Measurements from ENCODE around the gene SMG9. TPM values are rescaled to one million over a fixed set of nuclear protein-coding genes. Genes with fewer than 3 reads are reported as not detected.

Gene SMG9
- total RNA-seq, 2 donors from 2014 or later, result 18.3 to 49.1 TPM

DNA sequence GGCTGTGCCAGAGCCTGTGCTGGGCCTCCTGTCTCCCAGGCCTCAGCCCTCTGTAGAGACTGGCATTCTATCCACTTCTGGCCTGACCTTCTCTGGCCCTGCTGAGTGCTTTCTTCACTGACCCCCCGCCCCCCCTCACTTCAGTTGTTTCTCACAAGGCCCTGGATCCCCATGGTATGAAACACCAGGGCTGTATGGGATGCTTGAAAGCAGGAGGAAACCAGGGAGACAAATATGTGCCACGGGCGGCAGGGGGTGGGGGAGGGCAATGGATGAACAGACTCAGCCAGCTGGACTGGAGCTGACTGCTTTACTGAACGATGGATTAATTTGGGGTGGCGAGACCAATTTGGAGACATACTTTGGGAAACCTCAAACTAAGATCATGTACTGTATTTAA is 24.8 kb downstream of the SMG9 start:
- no peak overlapping the region for H3K4me3 ChIP-seq
- no peaks in the 10 kb centered on the region for H3K4me1 ChIP-seq (ENCODE audit: control insufficient read depth in 1 of 2, low read depth in 2 of 2)
- ATAC-seq (ENCODE audit: insufficient number of reproducible peaks, low FRiP score, low read depth), result no peak
- H3K27me3 ChIP-seq (replicated peaks; ENCODE audit: insufficient read depth), result no peaks in the 10 kb centered on the region
- H3K36me3 ChIP-seq, result peaks cover 52% of the 10 kb centered on the region
- no peak overlapping the region for H3K27ac ChIP-seq
- H3K9me3 ChIP-seq, result no peaks in the 10 kb centered on the region
- no peak for DNase-seq (ENCODE audit: low spot score)
- TF ChIP-seq, protein P1, sequence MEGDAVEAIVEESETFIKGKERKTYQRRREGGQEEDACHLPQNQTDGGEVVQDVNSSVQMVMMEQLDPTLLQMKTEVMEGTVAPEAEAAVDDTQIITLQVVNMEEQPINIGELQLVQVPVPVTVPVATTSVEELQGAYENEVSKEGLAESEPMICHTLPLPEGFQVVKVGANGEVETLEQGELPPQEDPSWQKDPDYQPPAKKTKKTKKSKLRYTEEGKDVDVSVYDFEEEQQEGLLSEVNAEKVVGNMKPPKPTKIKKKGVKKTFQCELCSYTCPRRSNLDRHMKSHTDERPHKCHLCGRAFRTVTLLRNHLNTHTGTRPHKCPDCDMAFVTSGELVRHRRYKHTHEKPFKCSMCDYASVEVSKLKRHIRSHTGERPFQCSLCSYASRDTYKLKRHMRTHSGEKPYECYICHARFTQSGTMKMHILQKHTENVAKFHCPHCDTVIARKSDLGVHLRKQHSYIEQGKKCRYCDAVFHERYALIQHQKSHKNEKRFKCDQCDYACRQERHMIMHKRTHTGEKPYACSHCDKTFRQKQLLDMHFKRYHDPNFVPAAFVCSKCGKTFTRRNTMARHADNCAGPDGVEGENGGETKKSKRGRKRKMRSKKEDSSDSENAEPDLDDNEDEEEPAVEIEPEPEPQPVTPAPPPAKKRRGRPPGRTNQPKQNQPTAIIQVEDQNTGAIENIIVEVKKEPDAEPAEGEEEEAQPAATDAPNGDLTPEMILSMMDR (IDR thresholded peaks at IDR 0.05), result no peak

- TF ChIP-seq, protein P1 (IDR thresholded peaks at IDR 0.05), result no peak
- no peaks in the 10 kb centered on the region for H3K27me3 ChIP-seq (replicated peaks; ENCODE audit: insufficient read depth)
- H3K9me3 ChIP-seq, result no peaks in the 10 kb centered on the region
- H3K4me3 ChIP-seq, result no peak overlapping the region
- DNase-seq (ENCODE audit: low spot score) (no peak), ATAC-seq (ENCODE audit: insufficient number of reproducible peaks, low FRiP score, low read depth) (no peak)
- H3K4me1 ChIP-seq (ENCODE audit: control insufficient read depth in 1 of 2, low read depth in 2 of 2), result no peaks in the 10 kb centered on the region
- no peak overlapping the region for H3K27ac ChIP-seq
- H3K36me3 ChIP-seq, result peaks cover 33% of the 10 kb centered on the region
Measured at GRCh38 chr19:43727593-43727853, 27.2 kb downstream of the SMG9 start.

DNA sequence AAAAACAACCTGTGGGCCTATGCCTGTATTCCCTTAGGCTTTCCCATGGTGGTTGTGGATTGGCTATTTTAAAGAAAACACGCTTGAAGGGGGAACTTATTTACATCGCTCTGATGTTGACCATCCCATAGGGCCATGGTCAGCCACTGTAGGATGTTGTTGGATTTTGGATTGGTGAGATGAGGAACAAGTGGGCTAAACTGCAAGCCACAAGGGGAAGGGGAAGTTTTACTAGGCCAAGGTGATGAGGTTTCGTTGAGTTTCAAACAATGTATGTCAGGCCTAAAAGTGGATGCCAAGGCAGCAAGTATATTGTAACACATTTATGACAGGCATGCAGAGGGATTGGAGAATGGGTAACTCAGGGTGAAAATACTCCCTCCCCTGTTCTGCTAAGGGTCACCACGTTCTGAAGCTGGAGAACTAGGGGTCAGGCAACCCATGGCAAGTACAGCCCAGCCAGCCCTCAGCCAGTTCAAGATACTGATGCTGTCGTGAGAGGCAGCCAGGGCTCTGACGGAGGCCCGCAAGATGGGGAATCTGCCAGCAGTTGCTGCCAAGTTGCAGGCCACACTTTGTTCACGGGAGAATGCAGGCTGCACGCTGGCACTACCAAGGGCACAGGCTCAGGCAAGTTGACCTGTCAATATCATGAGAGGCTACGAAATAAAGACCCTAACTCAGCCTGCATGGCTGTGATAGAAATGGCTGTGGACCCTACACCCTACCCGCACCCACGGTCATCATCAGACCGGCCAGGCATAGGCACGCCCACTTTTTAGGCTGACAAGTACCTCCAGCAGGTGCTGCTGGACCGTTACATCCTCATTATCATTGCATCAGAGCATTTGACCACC is 27.8 kb downstream of the SMG9 start:
- no peaks in the 10 kb centered on the region for H3K9me3 ChIP-seq
- DNase-seq (ENCODE audit: low spot score) (no peak), ATAC-seq (ENCODE audit: insufficient number of reproducible peaks, low FRiP score, low read depth) (no peak)
- TF ChIP-seq, protein P1 (IDR thresholded peaks at IDR 0.05), result no peak
- H3K4me3 ChIP-seq, result no peak overlapping the region
- no peaks in the 10 kb centered on the region for H3K27me3 ChIP-seq (replicated peaks; ENCODE audit: insufficient read depth)
- peaks cover 28% of the 10 kb centered on the region for H3K36me3 ChIP-seq
- no peaks in the 10 kb centered on the region for H3K4me1 ChIP-seq (ENCODE audit: control insufficient read depth in 1 of 2, low read depth in 2 of 2)
- H3K27ac ChIP-seq, result no peak overlapping the region

DNA sequence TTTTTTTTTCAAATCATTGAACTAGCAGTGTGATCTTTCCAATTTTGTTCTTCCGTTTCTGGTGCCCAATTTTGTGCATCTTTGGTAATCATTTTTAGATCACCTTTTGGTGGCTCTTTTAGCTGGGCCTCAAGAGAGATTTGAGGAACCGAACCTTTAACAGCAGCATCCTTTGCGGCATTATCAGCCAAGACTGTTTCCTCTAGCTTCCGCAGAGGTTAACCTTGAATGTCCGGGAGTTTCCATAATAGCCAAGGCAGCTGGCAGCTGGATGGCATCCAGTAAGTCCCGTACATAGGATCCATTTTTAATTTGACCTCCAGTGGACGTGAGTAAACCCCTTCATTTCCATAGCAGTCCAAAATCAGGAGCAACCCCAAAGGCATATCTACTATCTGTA is 29.3 kb downstream of the SMG9 start:
- no peaks in the 10 kb centered on the region for H3K4me1 ChIP-seq (ENCODE audit: control insufficient read depth in 1 of 2, low read depth in 2 of 2)
- H3K9me3 ChIP-seq, result no peaks in the 10 kb centered on the region
- no peaks in the 10 kb centered on the region for H3K27me3 ChIP-seq (replicated peaks; ENCODE audit: insufficient read depth)
- no peak for ATAC-seq (ENCODE audit: insufficient number of reproducible peaks, low FRiP score, low read depth)
- H3K36me3 ChIP-seq, result peaks cover 18% of the 10 kb centered on the region
- no peak overlapping the region for H3K27ac ChIP-seq
- H3K4me3 ChIP-seq, result no peak overlapping the region
- no peak for DNase-seq (ENCODE audit: low spot score)
- TF ChIP-seq, protein P1 (IDR thresholded peaks at IDR 0.05), result no peak

DNA sequence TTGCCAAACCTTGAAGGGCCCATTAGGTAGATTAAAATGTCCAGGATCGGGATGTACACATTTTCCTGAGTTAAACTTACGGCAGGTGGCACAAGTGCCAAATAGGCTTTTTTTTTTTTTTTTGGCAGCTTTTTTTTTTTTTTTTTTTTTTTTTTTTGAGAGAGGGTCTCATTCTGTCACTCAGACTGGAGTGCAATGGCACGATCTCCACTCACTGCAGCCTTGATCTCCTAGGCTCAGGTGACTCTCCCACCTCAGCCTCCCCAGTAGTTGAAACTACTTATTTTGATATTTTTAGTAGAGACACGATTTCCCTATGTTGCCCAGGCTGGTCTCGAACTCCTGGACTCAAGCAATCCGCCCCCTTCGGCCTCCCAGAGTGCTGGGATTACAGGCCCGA is 29.9 kb downstream of the SMG9 start:
- Histone ChIP-seq H3K27ac (no peak overlapping the region), H3K9me3 (no peaks in the 10 kb centered on the region), H3K36me3 (peaks cover 16% of the 10 kb centered on the region), H3K27me3 (replicated peaks; ENCODE audit: insufficient read depth) (no peaks in the 10 kb centered on the region), H3K4me3 (no peak overlapping the region), H3K4me1 (ENCODE audit: control insufficient read depth in 1 of 2, low read depth in 2 of 2) (no peaks in the 10 kb centered on the region)
- DNase-seq (ENCODE audit: low spot score), result no peak
- ATAC-seq (ENCODE audit: insufficient number of reproducible peaks, low FRiP score, low read depth), result no peak
- TF ChIP-seq, protein P1 (IDR thresholded peaks at IDR 0.05), result no peak
